Measurements from ENCODE around the gene SLC6A3.
A peak's percentile ranks its signal among the peaks of the same experiment; 100 is the strongest.

Gene SLC6A3

GRCh38 chr5:1354576-1354975 is 90.7 kb downstream of the SLC6A3 start:
- in situ Hi-C loops (cut with HindIII; ENCODE audit: low pct_ligation_motif_present, low pct_unique_long_range_greater_than_20kb, low sequenced_read_pairs), result no loop called here
- no peak for DNase-seq

- in situ Hi-C loops (cut with HindIII; ENCODE audit: low pct_ligation_motif_present, low pct_unique_long_range_greater_than_20kb, low sequenced_read_pairs), result no loop called here
- DNase-seq, result no peak
Observed at GRCh38 chr5:1352231-1353219, 92.7 kb downstream of the SLC6A3 start.

- DNase-seq, result no peak
- in situ Hi-C loops (cut with HindIII; ENCODE audit: low pct_ligation_motif_present, low pct_unique_long_range_greater_than_20kb, low sequenced_read_pairs), result no loop called here
Observed at GRCh38 chr5:1351156-1351555, 94.1 kb downstream of the SLC6A3 start.

- in situ Hi-C loops (cut with HindIII; ENCODE audit: low pct_ligation_motif_present, low pct_unique_long_range_greater_than_20kb, low sequenced_read_pairs), result no loop called here
- no peak for DNase-seq
Observed at GRCh38 chr5:1349246-1349645, 96.0 kb downstream of the SLC6A3 start.

- in situ Hi-C loops (cut with HindIII; ENCODE audit: low pct_ligation_motif_present, low pct_unique_long_range_greater_than_20kb, low sequenced_read_pairs), result no loop called here
- DNase-seq, result no peak
Observed at GRCh38 chr5:1348986-1349245, 96.3 kb downstream of the SLC6A3 start.

GRCh38 chr5:1347571-1347970 is 97.7 kb downstream of the SLC6A3 start:
- DNase-seq, result no peak
- in situ Hi-C loops (cut with HindIII; ENCODE audit: low pct_ligation_motif_present, low pct_unique_long_range_greater_than_20kb, low sequenced_read_pairs), result no loop called here

GRCh38 chr5:1346627-1347440 is 98.4 kb downstream of the SLC6A3 start:
- in situ Hi-C loops (cut with HindIII; ENCODE audit: low pct_ligation_motif_present, low pct_unique_long_range_greater_than_20kb, low sequenced_read_pairs), result no loop called here
- DNase-seq, result no peak

- DNase-seq, result no peak
- in situ Hi-C loops (cut with HindIII; ENCODE audit: low pct_ligation_motif_present, low pct_unique_long_range_greater_than_20kb, low sequenced_read_pairs), result no loop called here
Observed at GRCh38 chr5:1345876-1346626, 99.2 kb downstream of the SLC6A3 start.

GRCh38 chr5:1344975-1345838 is 100.0 kb downstream of the SLC6A3 start, which contains the start of gene CLPTM1L:
CLPTM1L (minus strand) TSS chr5:1345099; CDS start chr5:1344841, 258 bp downstream.
- peak; percentile 86 for DNase-seq
- in situ Hi-C loops (cut with HindIII; ENCODE audit: low pct_ligation_motif_present, low pct_unique_long_range_greater_than_20kb, low sequenced_read_pairs), result no loop called here

GRCh38 chr5:1343931-1344901 is 101.0 kb downstream of the SLC6A3 start:
- in situ Hi-C loops (cut with HindIII; ENCODE audit: low pct_ligation_motif_present, low pct_unique_long_range_greater_than_20kb, low sequenced_read_pairs), result no loop called here
- peak; percentile 16 for DNase-seq

GRCh38 chr5:1343315-1343751 is 101.9 kb downstream of the SLC6A3 start:
- DNase-seq, result no peak
- in situ Hi-C loops (cut with HindIII; ENCODE audit: low pct_ligation_motif_present, low pct_unique_long_range_greater_than_20kb, low sequenced_read_pairs), result no loop called here

Measured in ACHN (cell line).